NCI-H524 (cell line): ENCODE measurements around the gene MON2.
"Not testable (repeated sequence)": the region's sequence is repeated elsewhere in the genome, so short reads cannot be mapped to it uniquely, and the experiment has no call there.

Source experiments
- DNase-seq, 2 experiments: peaks; one replicate each; lab custom pipeline; 2025; lab: John Stamatoyannopoulos, UW

MON2 gene, protein sequence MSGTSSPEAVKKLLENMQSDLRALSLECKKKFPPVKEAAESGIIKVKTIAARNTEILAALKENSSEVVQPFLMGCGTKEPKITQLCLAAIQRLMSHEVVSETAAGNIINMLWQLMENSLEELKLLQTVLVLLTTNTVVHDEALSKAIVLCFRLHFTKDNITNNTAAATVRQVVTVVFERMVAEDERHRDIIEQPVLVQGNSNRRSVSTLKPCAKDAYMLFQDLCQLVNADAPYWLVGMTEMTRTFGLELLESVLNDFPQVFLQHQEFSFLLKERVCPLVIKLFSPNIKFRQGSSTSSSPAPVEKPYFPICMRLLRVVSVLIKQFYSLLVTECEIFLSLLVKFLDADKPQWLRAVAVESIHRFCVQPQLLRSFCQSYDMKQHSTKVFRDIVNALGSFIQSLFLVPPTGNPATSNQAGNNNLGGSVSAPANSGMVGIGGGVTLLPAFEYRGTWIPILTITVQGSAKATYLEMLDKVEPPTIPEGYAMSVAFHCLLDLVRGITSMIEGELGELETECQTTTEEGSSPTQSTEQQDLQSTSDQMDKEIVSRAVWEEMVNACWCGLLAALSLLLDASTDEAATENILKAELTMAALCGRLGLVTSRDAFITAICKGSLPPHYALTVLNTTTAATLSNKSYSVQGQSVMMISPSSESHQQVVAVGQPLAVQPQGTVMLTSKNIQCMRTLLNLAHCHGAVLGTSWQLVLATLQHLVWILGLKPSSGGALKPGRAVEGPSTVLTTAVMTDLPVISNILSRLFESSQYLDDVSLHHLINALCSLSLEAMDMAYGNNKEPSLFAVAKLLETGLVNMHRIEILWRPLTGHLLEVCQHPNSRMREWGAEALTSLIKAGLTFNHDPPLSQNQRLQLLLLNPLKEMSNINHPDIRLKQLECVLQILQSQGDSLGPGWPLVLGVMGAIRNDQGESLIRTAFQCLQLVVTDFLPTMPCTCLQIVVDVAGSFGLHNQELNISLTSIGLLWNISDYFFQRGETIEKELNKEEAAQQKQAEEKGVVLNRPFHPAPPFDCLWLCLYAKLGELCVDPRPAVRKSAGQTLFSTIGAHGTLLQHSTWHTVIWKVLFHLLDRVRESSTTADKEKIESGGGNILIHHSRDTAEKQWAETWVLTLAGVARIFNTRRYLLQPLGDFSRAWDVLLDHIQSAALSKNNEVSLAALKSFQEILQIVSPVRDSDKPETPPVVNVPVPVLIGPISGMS (N-terminal part only)

DNA sequence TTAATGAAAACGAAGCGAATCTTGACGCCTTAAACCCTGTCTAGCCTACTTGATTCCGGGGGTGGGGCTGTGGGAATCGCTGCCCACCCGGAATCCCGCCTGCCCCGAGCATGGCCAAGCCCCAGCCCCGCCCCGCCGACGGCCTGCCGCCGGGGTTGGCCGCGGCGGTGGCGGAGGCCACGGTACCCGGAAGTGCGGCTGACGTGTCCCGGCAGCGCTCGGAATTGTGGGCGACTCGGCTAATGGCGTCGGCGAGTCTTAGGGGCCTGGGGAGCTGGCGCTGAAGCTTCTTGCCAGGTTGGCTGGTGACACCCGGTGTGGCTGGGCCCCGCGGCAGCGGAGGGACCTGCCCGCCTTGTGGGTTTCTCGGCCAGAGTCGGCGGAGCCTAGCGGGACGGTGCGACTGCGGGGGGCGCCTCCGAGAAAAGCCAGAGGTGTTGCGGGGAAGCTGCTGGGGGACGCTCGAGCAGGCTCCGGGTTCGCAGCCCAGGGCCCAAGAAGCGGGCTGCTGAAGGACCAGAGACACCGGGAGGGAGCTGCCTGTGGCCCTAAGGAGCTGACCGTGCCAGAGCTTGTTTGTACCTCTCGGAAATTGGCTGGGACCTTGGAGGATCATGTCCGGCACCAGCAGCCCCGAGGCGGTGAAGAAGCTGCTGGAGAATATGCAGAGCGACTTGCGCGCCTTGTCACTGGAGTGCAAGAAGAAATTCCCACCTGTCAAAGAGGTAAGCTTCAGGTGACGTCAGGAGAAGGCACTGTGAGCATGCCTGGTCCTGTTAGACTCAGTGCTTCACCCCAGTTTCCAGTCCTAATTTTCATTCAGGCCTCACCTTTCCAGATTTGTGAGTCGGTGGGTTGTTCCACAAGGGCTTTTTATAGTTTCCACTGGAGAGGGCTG is at the start of gene MON2:
MON2 (plus strand) TSS at position 233 of the 898 bp plus-strand sequence; CDS start at position 615, 382 bp downstream.
- peak; percentile 37 to 81 for DNase-seq

GRCh38 chr12:62426089-62426488 is 40.5 kb upstream of the MON2 start:
- no peak for DNase-seq

DNA sequence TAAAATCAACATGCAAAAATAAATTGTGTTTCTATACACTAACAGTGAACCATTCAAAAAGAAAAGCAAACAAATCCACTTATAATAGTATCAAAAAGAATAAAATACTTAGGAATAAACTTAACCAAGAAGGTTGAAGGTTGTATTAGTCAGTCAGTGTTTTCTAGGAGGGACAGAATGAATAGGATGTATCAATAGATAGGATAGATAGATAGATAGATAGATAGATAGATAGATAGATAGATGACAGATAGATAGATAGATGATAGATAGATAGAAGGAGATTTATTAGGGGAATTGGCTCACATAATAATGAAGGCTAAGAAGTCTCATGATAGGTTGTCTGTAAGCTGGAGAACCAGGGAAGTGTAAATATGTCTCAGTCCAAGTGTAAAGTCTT is 37.2 kb upstream of the MON2 start:
- DNase-seq: no peak

DNA sequence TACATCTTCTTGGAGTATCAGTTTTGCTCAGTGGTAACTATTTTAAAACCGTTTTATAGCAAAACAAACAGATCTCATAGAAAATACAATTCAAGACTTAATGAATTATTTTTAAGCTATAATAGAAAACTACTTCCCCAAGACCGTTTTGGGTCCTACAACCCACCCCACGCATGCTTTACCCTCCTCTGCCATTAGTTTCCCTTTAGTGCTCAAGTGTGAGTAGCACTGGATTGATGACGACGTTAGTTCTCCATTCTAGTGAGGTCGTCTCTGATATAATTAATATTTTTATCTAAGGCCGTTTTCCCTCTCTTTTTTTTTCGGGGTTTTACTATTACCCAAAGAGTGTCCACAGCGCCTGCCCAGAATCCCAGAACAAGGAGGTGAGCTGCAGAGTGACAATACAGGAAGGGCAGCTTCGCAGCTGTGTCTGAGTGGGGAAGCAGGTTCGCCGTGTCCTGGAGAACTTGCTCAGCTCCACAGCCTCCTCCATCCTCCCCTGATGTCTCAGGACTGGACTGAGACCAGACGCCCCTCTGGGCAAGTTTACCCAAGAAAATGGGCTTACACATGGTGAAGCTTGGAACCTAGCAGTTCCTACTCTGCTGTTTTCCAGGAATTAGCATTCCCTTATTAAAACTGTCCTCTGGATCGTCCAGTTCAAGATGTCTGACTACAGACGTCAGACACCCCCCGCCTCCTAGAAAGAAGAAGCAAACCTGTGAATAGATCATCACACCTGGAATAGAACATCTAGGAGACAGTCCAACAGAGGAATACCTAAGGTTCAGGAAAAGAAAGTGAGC is 31.9 kb upstream of the MON2 start:
- DNase-seq: no peak

DNA sequence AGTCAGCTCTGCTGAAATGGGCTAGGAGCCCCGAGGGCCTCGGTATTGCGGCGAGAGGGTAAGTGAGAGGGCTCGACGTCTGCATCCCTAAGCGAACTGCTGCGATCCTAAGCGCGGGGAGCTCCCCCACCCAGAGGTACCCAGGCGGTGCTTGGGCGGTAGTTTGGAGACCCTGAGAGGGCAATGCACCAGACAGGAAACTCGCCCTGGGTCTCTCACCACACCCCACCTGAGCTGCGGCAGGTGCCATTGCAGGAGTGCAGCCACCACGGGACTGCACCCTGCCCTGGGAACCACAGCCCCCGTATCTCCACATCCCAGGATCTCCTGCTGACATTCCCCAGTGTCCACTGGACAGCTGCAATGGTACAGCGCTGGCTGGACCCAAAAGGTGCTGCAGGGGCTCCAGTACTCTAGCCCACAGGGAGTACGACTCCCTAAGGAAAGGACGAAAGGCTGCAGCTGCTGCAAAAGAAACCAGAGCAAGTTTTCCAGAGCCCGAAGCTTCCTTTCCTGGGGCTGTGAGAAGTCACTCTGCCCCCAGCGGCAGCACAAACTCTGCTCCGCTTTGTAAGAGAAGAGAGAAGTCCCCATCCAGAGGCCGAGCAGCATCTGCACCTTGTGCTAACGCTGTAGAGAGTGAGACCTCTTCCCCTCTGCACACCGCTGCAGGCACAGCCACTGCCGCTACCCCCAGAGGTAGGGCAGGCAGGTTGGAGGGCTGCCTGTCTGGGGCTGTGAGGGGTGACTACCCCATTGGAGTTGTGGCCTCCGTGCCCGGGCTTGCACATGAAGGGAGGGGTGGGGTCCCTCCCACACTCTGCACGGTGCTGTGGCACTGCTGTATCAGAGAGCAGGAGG is 31.1 kb upstream of the MON2 start:
- peak in 1 of 2 experiments; percentile 59 for DNase-seq

GRCh38 chr12:62436164-62436503 is 30.5 kb upstream of the MON2 start:
- DNase-seq: no peak

GRCh38 chr12:62438098-62438692 is 28.4 kb upstream of the MON2 start:
- peak in 1 of 2 experiments; percentile 48 for DNase-seq

GRCh38 chr12:62446754-62447452 is 19.7 kb upstream of the MON2 start:
- no peak for DNase-seq

- no peak for DNase-seq
Observed at GRCh38 chr12:62448436-62448835, 18.2 kb upstream of the MON2 start.

- DNase-seq: not testable (repeated sequence)
Observed at GRCh38 chr12:62455429-62455828, 11.2 kb upstream of the MON2 start.

GRCh38 chr12:62458626-62459025 is 8.0 kb upstream of the MON2 start:
- no peak for DNase-seq

DNA sequence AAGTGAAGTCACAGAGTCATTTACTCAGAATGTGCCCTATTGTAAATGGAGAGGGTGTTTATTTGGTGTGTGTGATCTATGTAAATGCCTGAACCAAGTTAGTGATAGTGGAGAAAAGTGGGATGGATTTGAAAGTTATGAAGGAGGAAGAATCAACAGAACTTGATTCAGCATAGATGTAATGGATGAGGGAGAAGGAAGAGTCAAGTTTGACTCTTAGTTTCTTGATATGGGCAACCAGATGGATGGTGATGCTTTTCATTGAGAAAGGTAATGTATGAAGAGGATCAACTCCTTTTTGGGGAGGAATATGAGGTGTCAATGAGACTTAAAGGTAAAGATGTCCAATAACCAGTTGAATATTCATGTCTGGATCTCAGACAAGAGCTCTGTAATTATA is 6.7 kb upstream of the MON2 start:
- DNase-seq: no peak

DNA sequence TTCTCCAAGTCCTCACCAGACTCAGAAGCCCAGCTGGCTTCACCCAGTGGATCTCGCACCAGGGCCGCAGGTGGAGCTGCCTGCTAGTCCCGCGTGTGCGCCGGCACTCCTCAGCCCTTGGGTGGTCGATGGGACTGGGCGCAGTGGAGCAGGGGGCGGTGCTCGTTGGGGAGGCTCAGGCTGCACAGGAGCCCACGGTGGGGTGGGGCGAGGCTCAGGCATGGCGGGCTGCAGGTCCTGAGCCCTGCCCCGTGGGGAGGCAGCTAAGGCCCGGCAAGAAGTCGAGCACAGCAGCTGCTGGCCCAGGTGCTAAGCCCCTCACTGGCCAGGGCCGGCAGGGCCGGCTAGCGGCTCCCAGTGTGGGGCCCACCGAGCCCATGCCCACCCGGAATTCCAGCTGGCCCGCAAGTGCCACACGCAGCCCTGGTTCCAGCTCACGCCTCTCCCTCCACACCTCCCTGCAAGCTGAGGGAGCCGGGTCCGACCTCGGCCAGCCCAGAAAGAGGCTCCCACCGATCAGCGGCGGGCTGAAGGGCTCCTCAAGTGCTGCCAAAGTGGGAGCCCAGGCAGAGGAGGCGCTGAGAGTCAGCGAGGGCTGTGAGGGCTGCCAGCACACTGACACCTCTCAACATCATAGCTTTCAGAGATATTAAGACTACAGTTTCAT is 5.3 kb upstream of the MON2 start:
- not testable (repeated sequence) for DNase-seq

DNA sequence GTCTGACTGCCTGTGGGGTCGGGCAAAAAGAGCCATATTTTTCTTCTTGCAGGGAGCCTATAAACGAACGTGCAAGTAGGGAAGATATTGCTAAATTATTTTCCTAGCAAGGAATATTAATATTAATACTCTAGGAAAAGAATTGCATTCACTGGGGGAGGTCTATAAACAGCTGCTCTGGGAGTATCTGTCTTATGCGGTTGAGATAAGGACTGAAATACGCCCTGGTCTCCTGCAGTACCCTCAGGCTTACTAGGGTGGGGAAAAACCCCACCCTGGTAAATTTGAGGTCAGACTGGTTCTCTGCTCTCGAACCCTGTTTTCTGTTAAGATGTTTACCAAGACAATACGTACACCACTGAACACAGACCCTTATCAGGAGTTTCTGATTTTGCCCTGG is 3.4 kb upstream of the MON2 start:
- DNase-seq: not testable (repeated sequence)

DNA sequence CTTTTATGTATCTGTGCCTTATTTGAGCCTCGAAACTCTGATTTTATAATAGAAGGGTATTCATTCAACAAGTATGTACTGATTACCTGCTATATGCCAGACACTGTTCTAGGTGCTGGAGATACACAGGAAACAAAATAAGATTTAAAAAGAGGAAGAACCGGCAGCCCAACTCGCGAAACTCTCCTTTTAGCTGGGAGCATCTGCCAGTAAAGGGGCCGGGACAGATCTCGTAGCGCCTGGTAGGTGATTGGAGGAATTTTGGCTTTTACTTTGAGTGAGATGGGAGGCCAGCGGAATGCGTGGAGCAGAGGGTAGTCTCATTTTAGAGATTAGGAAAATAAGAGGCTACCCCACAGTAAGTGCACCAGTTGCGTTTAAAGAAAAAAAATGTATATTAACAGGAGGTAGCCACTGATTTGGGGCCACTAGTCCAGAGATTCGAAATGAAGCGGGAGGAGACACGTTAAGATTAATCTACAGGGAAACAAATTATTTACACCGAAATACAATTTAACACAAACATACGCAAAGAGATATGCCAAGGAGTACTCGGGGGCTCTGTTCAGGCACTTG is 520 bp upstream of the MON2 start:
- DNase-seq: peak; percentile 5 to 17

DNA sequence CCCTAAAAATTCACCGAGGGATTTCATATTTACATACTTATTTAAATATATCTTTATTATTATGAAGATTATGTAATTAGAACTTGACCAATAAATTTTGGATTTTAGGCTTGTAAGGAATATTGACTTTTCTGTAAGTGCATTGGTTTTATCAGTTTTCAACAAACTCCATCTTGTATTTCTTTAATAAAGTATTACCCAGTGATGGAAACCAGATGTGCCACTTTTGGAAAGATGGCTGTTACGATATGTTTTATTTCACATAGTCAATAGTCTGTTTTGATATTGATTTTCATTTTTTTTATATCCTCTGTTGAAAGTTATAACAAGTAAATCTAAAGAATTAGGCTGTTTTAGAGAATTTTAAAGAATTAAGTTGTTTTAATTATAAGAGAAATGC is 1.8 kb downstream of the MON2 start:
- DNase-seq: no peak

DNA sequence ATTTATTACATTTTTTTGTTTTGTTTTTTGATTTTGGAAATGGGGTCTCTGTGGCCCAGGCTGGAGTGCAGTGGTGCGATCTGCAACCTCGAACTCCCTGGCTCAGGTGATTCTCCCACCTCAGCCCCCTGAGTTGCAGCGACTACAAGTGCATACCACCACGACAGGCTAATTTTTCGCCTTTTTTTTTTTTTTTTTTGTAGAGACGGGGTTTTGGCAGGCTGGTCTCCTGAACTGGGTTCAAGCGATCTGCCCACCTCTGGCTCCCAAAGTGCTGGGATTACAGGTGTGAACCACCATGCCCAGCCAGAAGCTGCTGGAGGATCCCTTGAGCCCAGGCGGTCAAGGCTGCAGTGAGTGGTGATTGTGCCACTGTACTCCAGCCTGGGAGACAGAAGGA is 2.3 kb downstream of the MON2 start:
- DNase-seq: no peak

- no peak for DNase-seq
Observed at GRCh38 chr12:62469704-62470103, 3.1 kb downstream of the MON2 start.
